Activated CD8-positive, alpha-beta memory T cell treated with anti-CD3 and anti-CD28 coated beads, Interleukin-2, amount 50 U/mL, for 1 hour (primary cell): ENCODE results near the gene SLC12A5.

ENCODE experiments used
- DNase-seq: peaks from one replicate; pipeline ENCODE4 v3.0.0-alpha.2; 2020; ENCODE audit errors: extremely low read depth

The SLC12A5 gene

GRCh38 chr20:46056027-46056833 lies 27.2 kb downstream of the SLC12A5 start:
- DNase-seq: no peak

DNA sequence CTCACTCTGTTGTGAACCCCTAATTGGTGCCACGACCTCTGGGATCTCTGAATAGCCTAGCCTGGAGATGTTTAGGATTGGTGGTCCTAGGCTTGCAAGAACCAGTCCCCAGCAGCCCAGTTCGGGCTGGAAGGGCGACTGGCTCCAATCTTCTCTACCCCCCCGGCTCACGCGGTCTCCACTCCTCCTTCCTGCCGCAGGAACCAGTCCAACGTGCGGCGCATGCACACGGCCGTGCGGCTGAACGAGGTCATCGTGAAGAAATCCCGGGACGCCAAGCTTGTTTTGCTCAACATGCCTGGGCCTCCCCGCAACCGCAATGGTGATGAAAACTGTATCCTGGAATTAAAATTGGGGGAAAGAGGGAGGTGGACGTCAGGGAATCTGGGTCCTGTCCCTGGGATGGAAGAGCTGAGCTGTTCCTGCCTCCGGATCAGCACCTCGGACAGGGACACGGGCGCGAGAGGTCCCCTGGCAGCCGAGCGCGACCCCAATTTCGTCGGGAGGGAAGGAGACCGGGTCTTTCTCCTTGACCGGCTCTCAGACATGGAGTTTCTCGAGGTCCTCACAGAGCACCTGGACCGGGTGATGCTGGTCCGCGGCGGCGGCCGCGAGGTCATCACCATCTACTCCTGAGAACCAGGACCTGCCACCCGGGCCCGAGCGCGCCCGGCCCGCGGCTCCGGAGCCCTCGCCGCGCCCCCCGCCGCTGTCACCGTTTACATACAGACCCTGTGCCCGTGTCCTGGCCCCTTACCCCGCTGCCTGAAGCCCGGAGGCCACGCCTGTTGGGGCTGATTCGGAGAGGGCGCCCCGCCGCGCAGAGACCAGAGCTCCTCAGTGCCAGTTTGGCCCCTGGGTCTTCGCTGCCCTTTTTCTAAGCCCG lies 28.2 kb downstream of the SLC12A5 start:
- no peak for DNase-seq

GRCh38 chr20:46057856-46058598 lies 29.0 kb downstream of the SLC12A5 start:
- DNase-seq: no peak

GRCh38 chr20:46058599-46059281 lies 29.7 kb downstream of the SLC12A5 start:
- DNase-seq: no peak

DNA sequence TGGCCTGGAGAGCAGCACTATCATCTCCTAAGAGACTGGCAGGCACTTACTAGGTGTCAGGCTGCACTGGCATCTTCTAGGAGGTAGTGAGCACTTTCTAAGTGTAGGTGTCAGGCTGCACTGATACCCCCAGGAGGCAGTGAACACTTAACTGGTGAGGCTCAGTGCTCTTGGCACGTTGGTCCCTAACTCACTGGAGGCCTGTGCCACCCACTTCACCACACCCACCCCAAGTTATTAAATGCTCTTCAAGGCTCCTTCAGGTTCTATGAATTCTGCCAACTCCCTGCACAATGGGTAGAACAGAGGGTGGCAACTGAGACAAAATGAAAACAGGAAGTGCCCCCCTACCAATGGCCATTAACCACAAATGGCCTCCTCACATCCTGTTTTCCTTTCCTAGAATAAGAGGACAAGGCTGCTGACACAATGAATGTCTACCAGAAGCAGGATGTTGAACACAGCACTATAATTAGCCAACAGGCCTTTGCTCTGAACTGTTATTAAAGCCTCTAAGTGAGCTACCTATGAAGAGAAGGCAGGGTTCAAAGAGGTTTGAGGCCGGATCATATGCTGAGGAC lies 31.4 kb downstream of the SLC12A5 start:
- DNase-seq: no peak

- no peak for DNase-seq
Observed at GRCh38 chr20:46060975-46061374, 32.0 kb downstream of the SLC12A5 start.

GRCh38 chr20:46062151-46062550 lies 33.1 kb downstream of the SLC12A5 start:
- no peak for DNase-seq

DNA sequence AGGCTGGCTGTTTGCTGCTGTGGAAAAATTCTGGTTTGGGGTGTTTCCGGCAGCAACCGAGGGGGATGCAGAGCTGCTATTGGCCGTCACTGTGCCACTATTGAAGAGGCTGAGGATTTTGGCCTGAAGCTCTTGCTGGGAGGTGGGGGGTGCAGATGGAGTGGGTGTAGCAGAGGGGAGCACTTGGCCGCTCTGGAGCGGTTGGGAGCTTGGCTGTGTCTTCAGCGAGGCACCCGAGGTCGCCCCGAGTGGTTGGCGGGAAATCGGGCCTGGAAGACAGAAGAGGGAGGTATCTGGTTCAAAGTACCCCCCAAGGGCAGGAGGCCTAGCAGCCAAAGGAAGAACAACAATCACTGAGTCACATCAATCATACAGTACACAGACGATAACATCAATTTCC lies 33.6 kb downstream of the SLC12A5 start:
- DNase-seq: no peak

DNA sequence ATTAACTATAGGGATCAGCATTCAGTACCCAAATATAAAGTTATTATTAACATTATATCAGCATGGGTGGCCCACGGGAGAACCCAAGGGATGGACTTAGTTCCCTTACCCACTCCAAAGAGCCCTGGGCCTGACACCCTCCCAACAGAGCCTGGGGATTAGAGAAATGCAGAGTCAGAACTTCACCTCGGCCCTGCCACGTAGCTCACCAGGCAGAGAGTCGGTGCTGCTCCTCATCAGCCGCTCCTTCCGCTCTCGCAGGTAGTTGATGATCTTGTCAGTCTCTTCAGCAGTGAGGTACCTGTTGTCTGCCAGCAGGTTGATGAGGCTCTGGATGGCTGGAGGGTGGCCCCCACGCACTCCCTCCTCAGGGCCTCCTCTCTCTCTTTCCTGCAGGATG lies 34.1 kb downstream of the SLC12A5 start:
- DNase-seq: no peak

DNA sequence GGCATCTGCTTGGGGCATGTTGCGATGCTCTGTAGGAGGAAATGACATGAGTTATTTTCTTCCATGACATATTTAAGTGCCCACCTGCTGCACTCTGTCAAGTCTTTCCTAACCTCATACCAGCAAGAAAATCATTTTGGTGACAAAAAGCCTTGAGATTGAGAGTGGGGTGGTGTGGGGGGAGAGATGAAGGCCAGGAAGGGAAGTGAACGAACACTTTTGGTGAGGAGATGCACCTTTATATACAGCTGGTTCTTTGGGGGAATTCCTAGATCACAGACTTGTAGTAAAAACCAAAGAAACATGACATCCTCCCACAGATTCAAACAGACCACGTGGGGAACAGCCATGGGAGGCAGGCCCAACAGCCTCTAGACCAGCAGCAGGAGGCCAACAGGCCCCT lies 34.6 kb downstream of the SLC12A5 start:
- DNase-seq: no peak

GRCh38 chr20:46065006-46065405 lies 36.0 kb downstream of the SLC12A5 start:
- no peak for DNase-seq

GRCh38 chr20:46065691-46066090 lies 36.7 kb downstream of the SLC12A5 start:
- DNase-seq: no peak

GRCh38 chr20:46070215-46070900 lies 41.3 kb downstream of the SLC12A5 start:
- DNase-seq: no peak

DNA sequence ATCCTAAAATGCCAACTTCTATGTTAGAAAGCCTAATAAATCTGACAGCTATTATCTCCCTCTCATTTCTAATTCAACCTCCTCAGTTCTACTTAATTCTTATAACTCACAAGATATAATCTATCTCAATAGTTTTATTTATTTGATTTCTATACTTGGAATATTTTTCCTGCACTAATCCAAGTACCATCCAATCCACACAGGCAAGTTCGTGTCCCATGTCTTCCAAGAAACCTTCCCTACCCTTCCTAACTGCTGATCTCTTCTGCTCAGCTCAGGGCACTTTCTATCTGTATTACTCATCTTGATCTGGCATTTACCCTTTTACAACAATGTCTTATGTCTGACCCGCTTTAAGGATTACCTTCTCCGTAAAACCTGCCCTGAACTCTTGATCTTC lies 42.6 kb downstream of the SLC12A5 start:
- DNase-seq: no peak

DNA sequence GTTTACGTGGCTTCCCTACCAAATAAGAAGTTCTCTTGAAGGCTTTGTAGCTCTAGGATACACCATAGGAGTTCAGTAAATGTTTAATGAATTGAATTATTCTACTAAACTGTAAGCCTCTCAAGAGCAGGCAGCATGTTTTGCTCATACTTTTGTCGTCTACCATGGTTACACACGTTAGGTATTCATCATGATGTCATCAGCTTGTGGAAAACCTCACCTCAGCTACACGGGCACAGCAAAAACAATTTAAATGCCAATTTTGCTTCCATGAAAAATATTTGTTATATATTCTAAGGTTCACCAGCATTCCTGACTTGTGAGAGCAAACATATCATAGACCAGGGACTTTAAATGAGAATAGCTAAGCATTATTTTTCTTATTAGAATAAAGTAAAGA lies 44.0 kb downstream of the SLC12A5 start:
- DNase-seq: no peak

GRCh38 chr20:46073443-46073842 lies 44.4 kb downstream of the SLC12A5 start:
- no peak for DNase-seq

- no peak for DNase-seq
Observed at GRCh38 chr20:46074006-46074405, 45.0 kb downstream of the SLC12A5 start.

DNA sequence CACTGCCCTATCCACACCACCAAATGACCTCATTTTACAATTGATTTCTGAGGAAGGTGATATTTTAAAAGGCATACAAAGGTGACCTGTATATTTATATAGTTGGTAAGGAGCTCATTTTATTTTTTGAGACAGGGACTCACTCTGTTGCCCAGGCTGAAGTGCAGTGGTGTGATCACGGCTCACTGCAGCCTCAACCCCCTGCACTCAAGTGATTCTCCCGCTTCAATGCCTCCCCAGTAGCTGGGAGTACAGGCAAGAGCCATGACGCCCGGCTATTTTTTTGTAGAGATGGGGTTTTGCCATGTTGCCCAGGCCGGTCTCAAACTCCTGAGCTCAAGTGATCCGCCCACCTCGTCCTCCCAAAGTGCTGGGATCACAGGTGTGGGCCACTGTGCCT lies 47.8 kb downstream of the SLC12A5 start:
- DNase-seq: no peak

DNA sequence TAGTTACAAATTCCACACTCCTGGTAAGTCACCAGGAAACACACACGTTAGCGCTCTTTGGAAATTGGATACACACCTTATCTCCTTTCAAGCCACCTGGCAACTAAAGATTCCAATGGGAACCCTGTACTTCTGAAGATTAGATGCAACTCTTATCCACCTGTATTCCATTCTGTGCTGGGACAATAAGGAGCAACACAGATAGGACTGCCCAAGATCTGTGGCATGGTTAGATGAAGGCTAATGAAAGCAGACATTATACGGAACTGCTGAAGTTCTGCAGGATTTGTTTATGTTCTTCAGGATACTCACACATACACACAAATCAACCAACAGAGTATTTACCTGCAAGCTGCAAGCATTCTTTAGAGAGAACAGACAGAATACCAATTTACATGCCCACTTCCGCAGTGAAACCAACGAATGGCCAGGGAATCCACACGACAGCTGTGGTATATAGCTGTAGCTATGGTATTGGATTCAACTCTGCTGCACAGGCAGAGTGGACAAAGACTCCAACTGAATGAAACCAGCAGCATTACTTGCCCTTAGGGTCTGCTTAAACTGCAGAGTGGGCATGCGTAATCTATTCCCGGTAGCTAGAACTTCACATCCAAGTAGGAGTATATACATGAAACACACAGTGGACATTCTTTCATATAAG lies 48.8 kb downstream of the SLC12A5 start:
- DNase-seq: no peak

- DNase-seq: no peak
Observed at GRCh38 chr20:46078954-46079353, 49.9 kb downstream of the SLC12A5 start.
